ENCODE measurements around the gene RBP7.
"Not testable (repeated sequence)": the region's sequence is repeated elsewhere in the genome, so short reads cannot be mapped to it uniquely, and the experiment has no call there.

RBP7 gene

GRCh38 chr1:10027027-10027426 is 30.0 kb downstream of the RBP7 start:
- in situ Hi-C loops (cut with HindIII; ENCODE audit: low sequenced_read_pairs): no loop called here

GRCh38 chr1:10028956-10029500 is 32.0 kb downstream of the RBP7 start:
- in situ Hi-C loops (cut with HindIII; ENCODE audit: low sequenced_read_pairs): not testable (repeated sequence)

DNA sequence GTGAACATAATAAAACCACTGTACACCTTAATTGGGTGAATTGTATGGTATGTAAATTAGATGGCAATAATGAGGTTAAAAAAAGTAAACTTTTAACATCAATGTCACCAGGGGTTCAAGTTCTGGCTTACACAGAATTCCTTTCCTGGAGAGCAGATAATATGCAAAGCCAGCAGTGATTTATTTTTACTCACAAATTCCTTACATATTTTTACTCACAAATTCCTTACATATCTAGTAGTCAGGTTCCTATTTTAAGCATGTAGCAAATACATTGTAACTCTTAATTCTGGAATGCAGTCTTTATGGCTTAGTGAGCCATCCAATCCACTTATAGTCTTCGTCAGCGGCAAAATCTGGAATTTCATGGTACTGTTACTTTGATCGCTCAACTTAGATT is 34.4 kb downstream of the RBP7 start:
- in situ Hi-C loops (cut with HindIII; ENCODE audit: low sequenced_read_pairs): loop anchor here (5.0 kb wide), 1 partner anchor 41 kb away; no protein-coding TSS in a partner anchor

DNA sequence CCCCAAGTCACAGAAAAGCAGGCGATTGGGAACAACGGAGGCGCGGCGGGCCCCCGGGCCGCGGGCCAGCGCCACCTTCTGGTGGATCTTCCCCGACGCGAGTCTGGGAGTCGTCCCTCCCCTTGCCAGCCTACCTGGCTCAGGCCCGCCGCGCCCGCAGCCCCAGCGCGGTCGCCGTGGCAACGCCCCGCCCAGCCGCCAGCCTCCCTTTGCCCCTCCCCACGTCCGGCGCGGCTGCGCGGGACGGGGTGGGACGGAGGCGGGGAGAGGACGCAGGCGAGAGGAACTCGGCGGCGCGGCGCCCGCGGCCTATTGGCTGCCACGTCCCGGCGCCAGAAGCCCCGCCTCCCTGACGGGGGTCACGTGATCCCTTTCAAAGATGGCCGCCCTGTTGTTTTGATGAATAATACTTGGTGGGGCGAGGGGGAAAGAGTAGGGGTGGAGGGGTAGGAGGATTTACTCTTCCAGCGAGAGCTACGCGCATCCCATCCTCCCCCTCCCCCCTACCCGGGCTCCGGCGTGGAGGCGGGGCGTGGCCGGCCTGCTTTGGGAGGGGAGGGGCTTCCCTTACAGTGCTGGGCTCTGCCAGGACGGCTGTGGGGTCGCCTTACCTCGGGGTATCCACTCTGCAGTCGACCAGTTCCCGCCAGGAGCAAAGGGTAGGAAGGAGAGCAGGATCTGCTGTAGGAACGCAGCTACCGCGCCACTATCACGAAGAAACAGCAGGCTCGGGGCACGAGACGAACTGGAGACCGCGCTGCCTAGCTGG is 35.7 kb downstream of the RBP7 start, which contains the start of gene UBE4B:
UBE4B (plus strand) TSS at position 369 of the 769 bp plus-strand sequence. CDS start 713 bp downstream, outside the sequence.
- in situ Hi-C loops (cut with HindIII; ENCODE audit: low sequenced_read_pairs): loop anchor here (5.0 kb wide), 1 partner anchor 40 kb away; no protein-coding TSS in a partner anchor

- in situ Hi-C loops (cut with HindIII; ENCODE audit: low sequenced_read_pairs): loop anchor here (5.0 kb wide), 1 partner anchor 39 kb away; no protein-coding TSS in a partner anchor
These were observed 36.4 kb downstream of the RBP7 start for GRCh38 chr1:10033359-10033845.

- in situ Hi-C loops (cut with HindIII; ENCODE audit: low sequenced_read_pairs): no loop called here
These were observed 45.7 kb downstream of the RBP7 start for GRCh38 chr1:10042746-10043145.

DNA sequence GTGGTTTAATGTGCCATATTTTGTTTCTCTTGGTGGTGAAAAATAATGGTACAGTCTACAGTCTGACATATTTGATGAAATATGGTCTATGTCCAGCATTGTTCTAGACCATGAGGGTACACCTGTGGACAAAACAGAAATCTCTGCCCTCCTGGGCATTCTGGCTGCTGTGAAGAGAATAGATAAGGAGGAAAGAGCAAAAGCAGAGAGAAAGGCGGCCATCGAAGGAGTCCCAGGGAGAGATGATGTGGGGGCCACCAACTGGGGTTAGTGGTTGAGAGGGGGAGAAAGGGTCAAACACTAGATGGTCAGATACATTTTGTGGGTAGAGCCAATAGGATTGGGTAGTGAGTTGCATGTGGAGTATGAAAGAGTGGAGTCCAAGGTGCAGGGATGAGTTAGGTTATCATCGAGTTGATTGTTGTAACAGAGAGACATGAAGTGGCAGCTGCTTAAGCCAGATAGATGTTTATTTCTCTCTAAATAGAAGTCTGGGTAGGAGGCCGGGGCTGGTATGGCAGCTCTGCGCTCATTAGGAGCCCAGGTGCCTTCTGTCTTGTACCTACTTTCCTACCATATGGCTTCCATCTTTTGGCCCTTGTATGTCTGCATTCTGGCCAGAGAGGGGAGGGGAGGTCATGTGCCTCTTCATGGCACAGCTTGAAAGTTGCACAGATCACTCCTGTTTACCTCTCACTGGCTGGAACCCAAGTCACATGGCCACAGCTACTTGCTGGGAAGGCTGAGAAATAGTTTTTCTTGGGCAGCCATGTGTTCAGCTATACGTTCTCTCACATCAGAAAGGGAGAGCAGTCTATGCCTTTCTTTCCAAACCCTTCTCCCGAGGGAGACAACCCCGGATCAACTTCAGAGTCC is 48.7 kb downstream of the RBP7 start:
- in situ Hi-C loops (cut with HindIII; ENCODE audit: low sequenced_read_pairs): no loop called here

DNA sequence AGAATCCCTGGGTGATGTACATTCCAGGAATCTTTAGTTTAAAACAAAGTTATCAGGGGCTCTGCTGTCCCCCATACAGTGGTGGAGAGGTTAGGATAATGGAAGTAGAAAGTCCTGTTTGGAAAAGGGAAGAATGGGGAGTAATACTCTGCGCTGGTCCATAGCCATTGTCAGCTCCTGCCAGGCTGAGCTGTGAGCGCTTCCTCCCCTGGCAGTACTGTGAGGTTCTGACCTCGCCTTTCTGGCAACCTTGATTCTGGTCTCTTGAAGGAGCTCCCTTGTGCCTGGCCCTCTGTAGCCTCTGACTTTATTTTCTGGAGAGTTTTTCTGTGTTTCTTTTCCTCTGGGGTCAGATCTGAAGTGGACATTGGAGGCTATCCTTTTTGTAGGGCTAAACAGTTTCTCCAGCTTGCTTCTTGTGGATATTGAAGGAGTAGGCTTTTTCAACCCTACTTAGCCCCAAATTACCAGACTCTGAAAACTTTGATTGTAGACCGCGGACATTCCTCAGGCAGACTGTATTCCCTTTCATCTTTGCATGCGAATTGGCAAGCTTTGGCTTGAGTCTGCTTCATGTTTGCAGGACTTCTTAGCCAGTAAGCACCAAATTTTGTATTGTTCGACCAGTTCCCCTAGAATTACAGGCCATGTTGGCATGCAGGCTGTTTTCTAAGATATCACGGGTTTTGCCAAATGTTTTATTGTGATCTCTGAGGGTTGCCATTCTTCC is 49.5 kb downstream of the RBP7 start:
- in situ Hi-C loops (cut with HindIII; ENCODE audit: low sequenced_read_pairs): no loop called here

GRCh38 chr1:10048601-10049000 is 51.6 kb downstream of the RBP7 start:
- in situ Hi-C loops (cut with HindIII; ENCODE audit: low sequenced_read_pairs): no loop called here

GRCh38 chr1:10050611-10051010 is 53.6 kb downstream of the RBP7 start:
- in situ Hi-C loops (cut with HindIII; ENCODE audit: low sequenced_read_pairs): no loop called here

DNA sequence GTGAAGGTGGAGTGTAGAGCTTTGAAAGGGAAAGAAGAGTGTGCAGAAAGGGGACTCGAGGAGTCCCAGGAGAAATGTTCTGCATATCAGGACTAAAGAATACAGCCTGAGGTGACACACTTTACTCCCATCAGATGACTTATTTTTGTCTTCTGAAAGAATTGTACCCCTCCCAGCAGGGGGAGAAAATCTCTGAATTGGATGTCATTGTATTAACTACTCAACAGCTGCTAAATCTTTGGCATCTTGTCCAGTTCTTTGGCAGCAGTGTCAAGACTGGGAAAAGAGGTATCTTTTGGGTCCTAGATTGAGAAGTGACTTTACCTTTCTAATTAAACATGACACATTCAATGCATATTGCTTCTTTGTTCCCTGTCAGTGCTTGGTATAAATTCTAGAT is 54.6 kb downstream of the RBP7 start:
- in situ Hi-C loops (cut with HindIII; ENCODE audit: low sequenced_read_pairs): no loop called here

DNA sequence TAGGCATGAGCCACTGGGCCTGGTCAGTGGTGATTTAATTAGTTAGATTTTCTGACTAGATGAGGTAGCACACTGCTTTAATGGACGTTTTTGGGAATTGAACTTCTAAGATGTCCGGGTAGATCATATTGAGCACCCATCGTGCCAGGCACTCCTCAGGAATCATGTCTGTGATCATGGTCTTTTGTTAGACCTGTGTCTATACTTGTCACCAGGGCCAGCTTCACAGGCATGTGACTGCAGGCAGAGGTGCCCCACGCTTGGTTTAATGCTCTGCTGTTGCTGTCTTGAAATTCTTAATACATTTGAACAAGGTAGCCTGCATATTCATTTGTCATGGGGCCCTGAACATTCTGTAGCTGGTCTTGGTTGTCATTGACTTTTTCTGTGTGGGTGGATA is 55.3 kb downstream of the RBP7 start:
- in situ Hi-C loops (cut with HindIII; ENCODE audit: low sequenced_read_pairs): no loop called here

DNA sequence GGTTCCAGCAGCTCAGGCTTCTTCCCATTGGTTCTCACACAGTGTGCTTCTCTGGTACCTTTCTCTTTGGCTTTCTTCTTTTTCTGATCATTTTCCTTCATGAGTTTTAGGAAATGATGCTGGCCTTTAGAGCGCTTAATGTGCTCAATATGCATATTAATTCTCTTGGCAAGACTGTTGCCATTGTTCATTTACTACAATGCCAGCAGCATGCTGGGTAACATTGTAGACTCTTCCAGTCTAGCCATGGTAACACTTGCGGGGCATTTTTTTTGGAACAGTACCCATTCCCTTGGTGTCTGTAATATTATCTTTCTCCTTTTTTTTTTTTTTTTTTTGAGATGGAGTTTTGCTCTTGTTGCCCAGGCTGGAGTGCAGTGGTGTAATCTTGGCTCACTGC is 57.4 kb downstream of the RBP7 start:
- in situ Hi-C loops (cut with HindIII; ENCODE audit: low sequenced_read_pairs): no loop called here

DNA sequence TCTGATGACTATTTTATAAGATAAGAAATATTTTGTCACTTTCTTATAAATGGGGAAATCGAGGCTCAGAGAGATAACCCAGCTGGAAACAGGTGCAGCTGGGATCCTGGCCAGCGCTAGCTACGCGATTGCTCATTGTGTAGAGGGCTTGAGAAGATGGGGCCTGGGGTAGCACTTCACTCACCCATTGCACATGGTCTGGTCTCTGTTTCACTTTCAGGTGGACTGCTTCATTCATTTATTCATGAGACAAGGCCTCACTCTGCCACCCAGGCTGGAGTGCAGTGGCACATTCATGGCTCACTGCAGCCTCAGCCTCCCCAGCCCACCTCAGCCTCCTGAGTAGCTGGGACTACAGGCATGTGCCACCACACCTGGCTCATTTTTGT is 59.6 kb downstream of the RBP7 start:
- in situ Hi-C loops (cut with HindIII; ENCODE audit: low sequenced_read_pairs): no loop called here

- in situ Hi-C loops (cut with HindIII; ENCODE audit: low sequenced_read_pairs): no loop called here
These were observed 60.3 kb downstream of the RBP7 start for GRCh38 chr1:10057343-10057742.

DNA sequence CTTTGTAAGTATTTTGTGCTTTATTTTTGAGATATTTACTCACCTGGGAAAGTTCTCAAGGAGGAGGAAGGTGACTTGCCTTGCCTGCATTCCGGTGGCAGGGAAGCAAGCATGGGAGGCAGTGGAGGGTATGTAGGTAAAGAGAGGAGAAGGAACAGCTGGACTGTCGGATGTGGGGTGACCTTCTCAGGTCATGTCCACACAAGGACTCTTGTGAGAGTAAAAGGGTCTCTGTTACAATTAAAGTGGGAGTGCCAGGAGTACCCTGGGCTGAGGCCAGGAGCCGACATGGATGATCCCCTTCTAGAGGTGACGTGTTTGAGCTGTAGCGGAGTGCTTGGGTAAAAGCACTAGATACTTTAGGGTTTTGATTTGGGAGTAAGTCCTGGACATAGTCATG is 60.8 kb downstream of the RBP7 start:
- in situ Hi-C loops (cut with HindIII; ENCODE audit: low sequenced_read_pairs): no loop called here

DNA sequence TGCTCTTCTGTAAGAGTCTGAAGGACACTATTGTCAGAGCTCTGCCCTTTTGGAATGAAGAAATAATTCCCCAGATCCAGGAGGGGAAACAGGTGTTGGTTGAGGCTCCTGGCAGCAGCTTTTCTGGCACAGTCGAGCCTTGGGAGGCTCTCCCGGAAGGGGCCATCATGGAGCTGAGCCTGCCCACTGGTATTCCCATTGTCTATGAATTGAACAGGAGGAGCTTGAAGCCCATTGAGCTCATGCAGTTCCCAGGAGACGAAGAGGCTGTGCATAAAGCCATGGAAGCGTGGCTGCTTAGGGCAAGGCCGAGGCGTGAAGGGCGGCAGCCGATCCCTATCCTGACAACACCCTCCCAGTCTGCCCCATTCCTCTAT is 62.3 kb downstream of the RBP7 start:
- in situ Hi-C loops (cut with HindIII; ENCODE audit: low sequenced_read_pairs): no loop called here

DNA sequence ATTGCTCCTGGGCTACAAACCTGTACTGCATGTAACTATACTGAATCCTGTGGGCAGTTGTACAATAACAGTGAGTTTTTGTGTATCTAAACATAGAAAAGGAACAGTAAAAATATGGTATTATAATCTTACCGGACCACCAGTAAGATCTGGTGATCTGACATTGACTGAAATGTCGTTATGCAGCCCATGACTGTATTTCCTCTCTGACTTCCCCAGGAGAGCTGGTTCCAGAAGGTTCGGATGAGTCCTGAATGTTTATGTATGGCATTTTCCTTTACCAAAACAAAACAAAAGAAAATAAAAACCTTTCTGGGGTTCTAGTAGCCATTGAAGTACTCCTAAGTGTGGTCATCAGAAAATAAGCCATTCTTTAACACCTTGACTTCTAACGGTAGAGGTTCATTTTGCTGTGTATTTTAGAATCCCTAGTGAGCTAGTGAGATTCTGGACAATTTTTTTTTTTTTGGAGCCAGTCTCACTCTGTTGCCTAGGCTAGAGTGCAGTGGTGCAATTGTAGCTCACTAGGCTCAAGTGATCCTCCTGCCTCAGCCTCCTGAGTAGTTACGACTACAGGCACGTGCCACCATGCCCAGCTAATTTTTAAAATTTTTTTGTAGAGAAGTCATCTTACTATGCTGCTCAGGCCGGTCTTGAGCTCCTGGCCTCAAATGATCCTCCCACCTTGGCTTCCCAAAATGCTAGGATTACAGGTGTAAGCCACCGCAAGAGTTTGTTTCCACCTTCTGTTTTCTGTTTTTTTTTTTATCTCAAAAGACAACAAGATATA is 63.5 kb downstream of the RBP7 start:
- in situ Hi-C loops (cut with HindIII; ENCODE audit: low sequenced_read_pairs): no loop called here

GRCh38 chr1:10061276-10061675 is 64.2 kb downstream of the RBP7 start:
- in situ Hi-C loops (cut with HindIII; ENCODE audit: low sequenced_read_pairs): no loop called here

- in situ Hi-C loops (cut with HindIII; ENCODE audit: low sequenced_read_pairs): no loop called here
These were observed 66.8 kb downstream of the RBP7 start for GRCh38 chr1:10063878-10064277.
